Left lung (tissue), 10 donors: ENCODE data around the gene CFAP70. TPM values are rescaled to one million over a fixed set of nuclear protein-coding genes. Genes with fewer than 3 reads are reported as not detected.
A peak's percentile ranks its signal among the peaks of the same experiment; 100 is the strongest.

Experiments used
- ATAC-seq: fragments of 200-7000 bp; cut with Tn5 transposase; one replicate; pipeline ENCODE4 v1.9.1; 2020; ENCODE audit warnings: moderate library complexity
- DNase-seq, 4 donors: peaks; one replicate each; pipeline ENCODE4 v3.0.0-alpha.2; 2013 to 2020
- H3K27ac ChIP-seq, 2 donors: fragments of 200-600 bp; sonication (generic) in 1 of 2; one replicate each; pipeline versions ENCODE4 v1.5.0 to v1.8.0; 2020 to 2021
- H3K27me3 ChIP-seq, 2 donors: fragments of 200-600 bp; sonication (generic) in 1 of 2; one replicate each; pipeline versions ENCODE4 v1.5.0 to v1.8.0; 2020 to 2021
- H3K36me3 ChIP-seq, 2 donors: fragments of 200-600 bp; sonication (generic) in 1 of 2; one replicate each; pipeline versions ENCODE4 v1.5.0 to v1.8.0; 2020 to 2021
- H3K4me1 ChIP-seq, 2 donors: fragments of 200-600 bp; one replicate each; pipeline ENCODE4 v1.8.0; 2021
- H3K4me3 ChIP-seq, 2 donors: fragments of 200-600 bp; sonication (generic) in 1 of 2; one replicate each; pipeline versions ENCODE4 v1.5.0 to v1.8.0; 2020 to 2021; ENCODE audit warnings: mild to moderate bottlenecking in 1 of 2
- H3K9me3 ChIP-seq, 2 donors: fragments of 200-600 bp; sonication (generic) in 1 of 2; one replicate each; pipeline versions ENCODE4 v1.5.0 to v1.8.0; 2020 to 2021
- CTCF ChIP-seq, 2 donors: fragments of 200-600 bp; sonication (generic) in 1 of 2; IDR thresholded peaks; one replicate each; pipeline versions ENCODE4 v1.5.0 to v1.8.0; 2021; ENCODE audit warnings: antibody characterized with exemption in 2 of 2
- intact Hi-C, 2 donors: fragments of 100-400 bp; cut with DNase I; formaldehyde crosslinking; loops; one replicate each; pipeline versions ENCODE4 v1.11.2 to v1.14.2; 2022
- polyA plus RNA-seq, 6 donors: library from polyadenylated mRNA; unstranded; fragments of 120-200 nt; gene quantifications; one replicate each; pipeline ENCODE4 v1.2.1, GENCODE V29; 2013; ENCODE audit not compliant: insufficient read length in 6 of 6
- total RNA-seq, 2 donors: library from RNA; stranded (reverse); fragmentation: NEBNext Ultra II Directional; extraction: Animal tissue kit (Norgen Biotek cat#: 25700); gene quantifications; one replicate each; pipeline ENCODE4 v1.2.1, GENCODE V29; 2021
- donor health status: DM: no; HTN: yes; CAD: no.
- donor health status: DM: no; HTN: no; CAD: no.

Gene CFAP70
- total and polyA plus RNA-seq, 8 donors = 0.87 to 21.8 (median 12.4) TPM

- ATAC-seq (no peak), DNase-seq (no peak)
- H3K4me1 ChIP-seq = no peaks in the 10 kb centered on the region
- H3K36me3 ChIP-seq = no peaks in the 10 kb centered on the region
- H3K9me3 ChIP-seq = no peaks in the 10 kb centered on the region
- H3K4me3 ChIP-seq = no peak overlapping the region
- intact Hi-C loops = no loop called here
- no peak overlapping the region for H3K27ac ChIP-seq
- TF ChIP-seq CTCF (IDR thresholded peaks at IDR 0.05) = no peak
- H3K27me3 ChIP-seq = no peaks in the 10 kb centered on the region
These were observed 14.4 kb downstream of the CFAP70 start for GRCh38 chr10:73344269-73344668.

- intact Hi-C loops = no loop called here
- H3K9me3 ChIP-seq = no peaks in the 10 kb centered on the region
- no peaks in the 10 kb centered on the region for H3K36me3 ChIP-seq
- DNase-seq (no peak), ATAC-seq (no peak)
- no peak for TF ChIP-seq CTCF (IDR thresholded peaks at IDR 0.05)
- H3K27ac ChIP-seq = no peak overlapping the region
- H3K4me3 ChIP-seq = no peak overlapping the region
- no peaks in the 10 kb centered on the region for H3K27me3 ChIP-seq
- no peaks in the 10 kb centered on the region for H3K4me1 ChIP-seq
These were observed 18.5 kb downstream of the CFAP70 start for GRCh38 chr10:73340121-73340520.

- H3K4me1 ChIP-seq = no peaks in the 10 kb centered on the region
- DNase-seq (no peak), ATAC-seq (no peak)
- H3K9me3 ChIP-seq = no peaks in the 10 kb centered on the region
- H3K27ac ChIP-seq = no peak overlapping the region
- TF ChIP-seq CTCF (IDR thresholded peaks at IDR 0.05) = no peak
- no peaks in the 10 kb centered on the region for H3K27me3 ChIP-seq
- intact Hi-C loops = no loop called here
- no peak overlapping the region for H3K4me3 ChIP-seq
- H3K36me3 ChIP-seq = no peaks in the 10 kb centered on the region
These were observed 19.2 kb downstream of the CFAP70 start for GRCh38 chr10:73339436-73339835.

- H3K27ac ChIP-seq = no peak overlapping the region
- H3K9me3 ChIP-seq = no peaks in the 10 kb centered on the region
- ATAC-seq (peak; percentile 34), DNase-seq (no peak)
- H3K4me1 ChIP-seq = no peaks in the 10 kb centered on the region
- intact Hi-C loops = no loop called here
- no peaks in the 10 kb centered on the region for H3K36me3 ChIP-seq
- TF ChIP-seq CTCF (IDR thresholded peaks at IDR 0.05) = no peak
- H3K27me3 ChIP-seq = no peaks in the 10 kb centered on the region
- no peak overlapping the region for H3K4me3 ChIP-seq
These were observed 19.8 kb downstream of the CFAP70 start for GRCh38 chr10:73338801-73339368.

DNA sequence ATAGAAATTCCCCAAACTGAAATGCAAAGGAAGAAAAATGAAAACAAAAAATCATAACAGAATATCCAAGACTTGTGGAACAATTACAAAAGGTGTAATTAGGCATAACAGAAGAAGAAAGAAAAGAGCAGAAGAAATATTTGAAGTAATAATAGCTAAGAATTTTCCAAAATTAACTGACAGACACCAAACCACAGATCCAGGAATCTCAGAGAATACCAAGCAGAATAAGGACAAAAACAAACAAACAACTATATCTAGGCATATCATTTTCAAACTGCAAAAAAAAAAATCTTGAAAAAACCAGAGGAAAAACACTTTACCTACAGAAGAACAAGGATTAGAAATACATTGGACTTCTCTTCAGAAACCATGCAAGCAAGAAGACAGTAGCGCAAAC lies 25.5 kb downstream of the CFAP70 start:
- ATAC-seq (no peak), DNase-seq (no peak)
- H3K27ac ChIP-seq = no peak overlapping the region
- no peak overlapping the region for H3K4me3 ChIP-seq
- H3K9me3 ChIP-seq = no peaks in the 10 kb centered on the region
- H3K4me1 ChIP-seq = no peaks in the 10 kb centered on the region
- TF ChIP-seq CTCF (IDR thresholded peaks at IDR 0.05) = no peak
- H3K36me3 ChIP-seq = no peaks in the 10 kb centered on the region
- intact Hi-C loops = no loop called here
- H3K27me3 ChIP-seq = no peaks in the 10 kb centered on the region
